ENCODE measurements around the gene RNF166.

DNA sequence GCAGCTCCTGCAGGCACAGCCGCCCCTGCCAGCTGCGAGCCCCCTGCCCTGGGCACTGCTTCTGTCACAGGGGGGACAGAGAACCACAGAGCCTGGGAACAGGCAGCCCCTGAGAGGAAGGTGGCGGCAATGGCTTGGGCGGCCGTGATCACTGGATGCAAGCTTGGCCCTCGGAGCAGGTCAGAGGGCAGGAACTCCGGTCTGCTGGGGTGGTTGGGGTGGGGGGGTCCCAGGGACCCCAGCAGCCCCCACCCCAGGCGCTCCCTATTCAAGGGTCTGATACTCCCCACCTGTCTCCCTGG lies 53.5 kb downstream of the RNF166 start:
- TF ChIP-seq, protein P1, sequence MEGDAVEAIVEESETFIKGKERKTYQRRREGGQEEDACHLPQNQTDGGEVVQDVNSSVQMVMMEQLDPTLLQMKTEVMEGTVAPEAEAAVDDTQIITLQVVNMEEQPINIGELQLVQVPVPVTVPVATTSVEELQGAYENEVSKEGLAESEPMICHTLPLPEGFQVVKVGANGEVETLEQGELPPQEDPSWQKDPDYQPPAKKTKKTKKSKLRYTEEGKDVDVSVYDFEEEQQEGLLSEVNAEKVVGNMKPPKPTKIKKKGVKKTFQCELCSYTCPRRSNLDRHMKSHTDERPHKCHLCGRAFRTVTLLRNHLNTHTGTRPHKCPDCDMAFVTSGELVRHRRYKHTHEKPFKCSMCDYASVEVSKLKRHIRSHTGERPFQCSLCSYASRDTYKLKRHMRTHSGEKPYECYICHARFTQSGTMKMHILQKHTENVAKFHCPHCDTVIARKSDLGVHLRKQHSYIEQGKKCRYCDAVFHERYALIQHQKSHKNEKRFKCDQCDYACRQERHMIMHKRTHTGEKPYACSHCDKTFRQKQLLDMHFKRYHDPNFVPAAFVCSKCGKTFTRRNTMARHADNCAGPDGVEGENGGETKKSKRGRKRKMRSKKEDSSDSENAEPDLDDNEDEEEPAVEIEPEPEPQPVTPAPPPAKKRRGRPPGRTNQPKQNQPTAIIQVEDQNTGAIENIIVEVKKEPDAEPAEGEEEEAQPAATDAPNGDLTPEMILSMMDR (IDR thresholded peaks at IDR 0.05; ENCODE audit: poor library complexity, severe bottlenecking): no peak
- TF ChIP-seq EP300 (conservative IDR thresholded peaks at IDR 0.05; ENCODE audit: poor library complexity, severe bottlenecking) (no peak), EZH2 (IDR thresholded peaks at IDR 0.05; ENCODE audit: borderline replicate concordance, insufficient read depth, low read length, poor library complexity, severe bottlenecking) (no peak), POLR2AphosphoS5 (IDR thresholded peaks at IDR 0.05) (no peak)

Data from neural cell (in vitro differentiated cells).